ENCODE measurements around the gene EFNB2. TPM values are rescaled to one million over a fixed set of nuclear protein-coding genes. Genes with fewer than 3 reads are reported as not detected.

The EFNB2 gene
- total and polyA plus RNA-seq, 2 experiments from 2014 or later = 11.1 to 12.2 TPM

DNA sequence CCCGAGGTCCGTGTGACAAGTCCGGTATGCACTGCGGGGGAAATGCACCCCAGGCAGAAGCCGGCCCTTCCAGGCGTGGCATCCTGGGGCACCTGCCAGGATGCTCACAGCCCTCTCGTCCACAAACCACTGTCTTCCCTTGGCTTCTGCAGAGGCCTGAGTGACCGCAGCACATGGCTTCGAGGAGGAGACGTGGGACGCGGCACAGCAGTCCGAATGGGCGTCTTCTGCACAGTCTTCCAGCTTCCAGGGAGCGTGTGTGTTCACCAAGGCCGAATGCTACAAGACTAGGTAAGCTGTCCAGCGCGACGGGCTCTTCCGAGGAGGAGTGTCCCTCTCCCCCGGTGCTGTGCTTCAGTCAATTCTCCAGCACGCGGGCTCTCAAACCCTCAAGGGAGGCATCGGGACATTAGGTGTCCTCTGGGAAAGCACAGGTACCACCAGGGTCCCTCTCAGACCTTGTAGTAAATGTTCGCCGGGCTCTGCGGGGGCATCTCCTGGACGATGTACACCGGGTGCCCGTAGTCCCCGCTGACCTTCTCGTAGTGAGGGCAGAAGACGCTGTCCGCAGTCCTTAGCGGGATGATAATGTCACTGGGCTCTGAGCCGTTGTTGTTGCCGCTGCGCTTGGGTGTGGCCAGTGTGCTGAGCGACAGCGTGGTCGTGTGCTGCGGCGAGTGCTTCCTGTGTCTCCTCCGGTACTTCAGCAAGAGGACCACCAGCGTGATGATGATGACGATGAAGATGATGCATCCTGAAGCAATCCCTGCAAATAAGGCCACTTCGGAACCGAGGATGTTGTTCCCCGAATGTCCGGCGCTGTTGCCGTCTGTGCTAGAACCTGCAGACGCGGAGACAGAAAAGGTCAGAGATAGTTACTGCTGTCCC, 42.6 kb downstream of the EFNB2 start:
- no peak for DNase-seq (ENCODE audit: low read depth in 1 of 2, low spot score in 1 of 2)
- Histone ChIP-seq H3K36me3 (peaks cover 15% of the 10 kb centered on the region), H3K27me3 (no peaks in the 10 kb centered on the region), H3K4me3 (no peak overlapping the region), H3K9me3 (ENCODE audit: low read depth) (no peaks in the 10 kb centered on the region), H3K27ac (no peak overlapping the region), H3K4me1 (ENCODE audit: low read depth) (peaks cover 23% of the 10 kb centered on the region)
- TF ChIP-seq, protein P1, sequence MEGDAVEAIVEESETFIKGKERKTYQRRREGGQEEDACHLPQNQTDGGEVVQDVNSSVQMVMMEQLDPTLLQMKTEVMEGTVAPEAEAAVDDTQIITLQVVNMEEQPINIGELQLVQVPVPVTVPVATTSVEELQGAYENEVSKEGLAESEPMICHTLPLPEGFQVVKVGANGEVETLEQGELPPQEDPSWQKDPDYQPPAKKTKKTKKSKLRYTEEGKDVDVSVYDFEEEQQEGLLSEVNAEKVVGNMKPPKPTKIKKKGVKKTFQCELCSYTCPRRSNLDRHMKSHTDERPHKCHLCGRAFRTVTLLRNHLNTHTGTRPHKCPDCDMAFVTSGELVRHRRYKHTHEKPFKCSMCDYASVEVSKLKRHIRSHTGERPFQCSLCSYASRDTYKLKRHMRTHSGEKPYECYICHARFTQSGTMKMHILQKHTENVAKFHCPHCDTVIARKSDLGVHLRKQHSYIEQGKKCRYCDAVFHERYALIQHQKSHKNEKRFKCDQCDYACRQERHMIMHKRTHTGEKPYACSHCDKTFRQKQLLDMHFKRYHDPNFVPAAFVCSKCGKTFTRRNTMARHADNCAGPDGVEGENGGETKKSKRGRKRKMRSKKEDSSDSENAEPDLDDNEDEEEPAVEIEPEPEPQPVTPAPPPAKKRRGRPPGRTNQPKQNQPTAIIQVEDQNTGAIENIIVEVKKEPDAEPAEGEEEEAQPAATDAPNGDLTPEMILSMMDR (IDR thresholded peaks at IDR 0.05; ENCODE audit: low read depth, low read length) = no peak

DNA sequence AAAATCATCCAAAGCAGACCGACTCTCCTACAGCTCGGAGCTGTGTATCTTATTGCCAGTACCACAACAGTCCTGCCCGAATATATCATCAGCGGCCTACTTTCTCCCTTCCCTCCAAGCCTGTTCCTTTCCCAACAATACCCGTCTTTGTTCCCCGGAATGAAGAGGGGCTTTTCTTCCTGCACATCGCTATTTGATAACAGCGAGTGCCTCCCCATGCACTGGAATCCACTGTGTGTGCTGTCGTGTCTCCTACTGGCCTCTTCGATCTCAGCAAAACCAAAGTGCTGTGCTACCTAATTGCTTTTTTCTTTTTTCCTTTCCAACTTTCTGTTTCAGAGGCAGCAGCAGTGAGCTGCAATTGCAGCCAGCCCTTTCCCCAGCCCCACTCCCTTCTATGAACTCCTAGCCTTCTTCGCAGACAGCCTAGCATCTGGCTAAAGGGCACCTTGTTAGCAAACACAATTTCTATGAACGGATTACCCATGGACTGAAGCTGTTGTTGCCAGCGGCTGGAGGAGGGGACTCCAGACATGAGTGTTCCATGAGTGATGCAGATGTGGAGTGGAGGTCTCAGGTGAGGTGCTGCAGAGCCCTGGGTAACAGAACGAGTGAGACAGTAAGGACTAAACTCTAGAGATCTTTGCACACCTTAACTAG, 43.4 kb downstream of the EFNB2 start:
- Histone ChIP-seq H3K4me3 (no peak overlapping the region), H3K27me3 (no peaks in the 10 kb centered on the region), H3K9me3 (ENCODE audit: low read depth) (no peaks in the 10 kb centered on the region), H3K36me3 (peaks cover 15% of the 10 kb centered on the region), H3K4me1 (ENCODE audit: low read depth) (peaks cover 19% of the 10 kb centered on the region), H3K27ac (no peak overlapping the region)
- TF ChIP-seq, protein P1 (IDR thresholded peaks at IDR 0.05; ENCODE audit: low read depth, low read length) = no peak
- no peak for DNase-seq (ENCODE audit: low read depth in 1 of 2, low spot score in 1 of 2)

DNA sequence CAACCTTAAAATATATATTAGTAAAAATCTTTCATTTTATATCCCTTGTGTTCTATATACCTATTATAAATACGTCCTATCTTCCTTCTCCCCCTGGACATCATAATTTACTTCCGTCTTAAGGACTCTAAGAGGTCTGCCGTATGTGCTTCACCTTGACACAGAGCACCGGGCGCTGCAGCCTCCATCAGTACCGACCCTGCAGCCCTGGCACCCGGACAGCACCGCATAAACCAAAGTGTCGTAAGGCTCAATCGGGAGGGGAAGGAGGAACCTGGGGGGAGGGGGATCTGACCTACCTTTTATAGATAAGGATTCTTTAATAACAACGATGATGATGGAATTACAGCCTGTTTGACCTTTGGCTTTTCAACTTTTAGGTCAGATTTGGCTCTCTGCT, 44.0 kb downstream of the EFNB2 start:
- TF ChIP-seq, protein P1 (IDR thresholded peaks at IDR 0.05; ENCODE audit: low read depth, low read length) = no peak
- no peak overlapping the region for H3K27ac ChIP-seq

DNA sequence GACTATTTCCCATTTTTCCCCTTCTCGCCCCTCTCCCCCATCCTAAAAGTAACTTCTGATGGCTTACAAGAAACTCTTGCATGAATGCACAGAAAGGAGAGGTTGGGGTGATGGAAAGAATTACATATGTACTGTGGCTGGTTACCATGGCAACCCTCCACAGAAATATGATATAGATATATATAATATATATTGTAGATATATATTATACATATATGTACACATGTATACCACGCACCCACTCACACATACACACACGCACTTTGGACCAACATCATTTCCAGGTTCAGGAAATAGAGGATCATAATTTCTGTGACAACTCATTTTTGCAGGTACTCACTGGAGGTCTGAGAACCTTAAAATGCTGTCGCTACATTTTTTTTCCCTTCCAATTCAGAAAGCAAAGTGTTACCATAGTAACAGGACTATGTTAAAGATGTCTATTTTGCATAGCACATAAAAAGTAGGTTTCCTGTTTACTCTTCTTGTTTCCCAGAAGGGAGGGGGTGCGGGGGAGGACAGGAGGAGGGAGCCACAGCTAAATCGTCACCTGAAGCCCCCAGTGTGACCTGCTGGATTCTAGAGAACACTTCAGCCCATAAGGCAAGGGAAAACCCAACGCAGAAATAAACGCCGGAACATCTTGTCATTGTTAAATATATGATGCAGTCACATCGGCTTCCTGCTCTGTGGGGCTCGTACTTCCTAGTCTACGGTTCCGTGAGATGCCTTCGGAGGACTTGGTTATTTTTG, 44.7 kb downstream of the EFNB2 start:
- Histone ChIP-seq H3K4me1 (ENCODE audit: low read depth) (peaks cover 8% of the 10 kb centered on the region), H3K27me3 (no peaks in the 10 kb centered on the region), H3K9me3 (ENCODE audit: low read depth) (no peaks in the 10 kb centered on the region), H3K27ac (no peak overlapping the region), H3K4me3 (no peak overlapping the region), H3K36me3 (peaks cover 15% of the 10 kb centered on the region)
- DNase-seq (ENCODE audit: low read depth in 1 of 2, low spot score in 1 of 2) = no peak
- TF ChIP-seq, protein P1 (IDR thresholded peaks at IDR 0.05; ENCODE audit: low read depth, low read length) = no peak

More for the DNA sequence above, 44.0 kb downstream of the EFNB2 start:
- H3K27me3 ChIP-seq = no peaks in the 10 kb centered on the region
- peaks cover 15% of the 10 kb centered on the region for H3K36me3 ChIP-seq
- H3K4me3 ChIP-seq = no peak overlapping the region
- peaks cover 13% of the 10 kb centered on the region for H3K4me1 ChIP-seq (ENCODE audit: low read depth)
- no peaks in the 10 kb centered on the region for H3K9me3 ChIP-seq (ENCODE audit: low read depth)
- no peak for DNase-seq (ENCODE audit: low read depth in 1 of 2, low spot score in 1 of 2)

DNA sequence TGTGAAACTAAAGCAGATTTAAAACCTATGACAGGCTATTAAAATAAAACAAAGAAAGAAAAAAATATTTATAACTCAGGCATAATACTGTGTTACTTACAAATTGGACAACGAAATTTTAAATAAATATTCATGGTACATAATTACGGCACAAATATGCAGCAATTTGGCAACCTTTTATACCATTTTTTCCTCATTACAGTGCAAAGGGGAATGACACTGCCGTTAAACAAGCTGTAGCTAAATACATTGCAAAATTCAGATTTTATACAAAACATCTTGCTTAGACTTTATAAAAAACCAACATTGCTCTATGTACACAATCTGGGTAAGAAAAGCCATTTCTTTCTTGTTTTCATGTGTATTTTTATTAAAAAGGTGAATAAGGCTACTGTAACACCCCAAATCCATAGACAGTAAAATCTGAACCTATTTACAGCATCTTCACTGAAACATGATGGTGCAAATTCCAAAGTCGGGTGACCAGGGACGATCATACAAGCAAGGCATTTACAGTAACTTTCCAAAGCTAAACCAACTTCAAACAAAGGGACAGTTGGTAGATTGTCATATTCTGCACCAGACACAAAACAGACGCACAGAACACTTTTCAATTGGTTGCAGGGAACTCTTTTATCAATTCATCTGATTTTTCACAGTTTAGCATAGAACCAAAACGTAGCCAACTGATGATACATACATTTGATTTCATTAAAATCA, 45.5 kb downstream of the EFNB2 start:
- DNase-seq (ENCODE audit: low read depth in 1 of 2, low spot score in 1 of 2) = no peak
- no peak overlapping the region for H3K27ac ChIP-seq

More for the DNA sequence above, 45.5 kb downstream of the EFNB2 start:
- TF ChIP-seq, protein P1 (IDR thresholded peaks at IDR 0.05; ENCODE audit: low read depth, low read length) = no peak
- no peak overlapping the region for H3K4me3 ChIP-seq
- H3K4me1 ChIP-seq (ENCODE audit: low read depth) = peaks cover 15% of the 10 kb centered on the region
- no peaks in the 10 kb centered on the region for H3K27me3 ChIP-seq
- H3K36me3 ChIP-seq = peaks cover 15% of the 10 kb centered on the region
- H3K9me3 ChIP-seq (ENCODE audit: low read depth) = no peaks in the 10 kb centered on the region

Measured in cardiac muscle cell (in vitro differentiated cells and primary cell).